GM18520 (cell line): ENCODE results near the gene FAU.

ENCODE experiments used
- ATAC-seq: cut with Tn5 transposase; IDR thresholded peaks from one replicate; pipeline ENCODE4 v1.9.1; 2021; ENCODE audit not compliant: unreplicated experiment

FAU gene

GRCh38 chr11:65136515-65137096 lies 14.7 kb upstream of the FAU start:
- ATAC-seq = no peak

- ATAC-seq = no peak
Observed at GRCh38 chr11:65135633-65136145, 13.8 kb upstream of the FAU start.

GRCh38 chr11:65134952-65135632 lies 13.2 kb upstream of the FAU start:
- ATAC-seq = peak; percentile 67

DNA sequence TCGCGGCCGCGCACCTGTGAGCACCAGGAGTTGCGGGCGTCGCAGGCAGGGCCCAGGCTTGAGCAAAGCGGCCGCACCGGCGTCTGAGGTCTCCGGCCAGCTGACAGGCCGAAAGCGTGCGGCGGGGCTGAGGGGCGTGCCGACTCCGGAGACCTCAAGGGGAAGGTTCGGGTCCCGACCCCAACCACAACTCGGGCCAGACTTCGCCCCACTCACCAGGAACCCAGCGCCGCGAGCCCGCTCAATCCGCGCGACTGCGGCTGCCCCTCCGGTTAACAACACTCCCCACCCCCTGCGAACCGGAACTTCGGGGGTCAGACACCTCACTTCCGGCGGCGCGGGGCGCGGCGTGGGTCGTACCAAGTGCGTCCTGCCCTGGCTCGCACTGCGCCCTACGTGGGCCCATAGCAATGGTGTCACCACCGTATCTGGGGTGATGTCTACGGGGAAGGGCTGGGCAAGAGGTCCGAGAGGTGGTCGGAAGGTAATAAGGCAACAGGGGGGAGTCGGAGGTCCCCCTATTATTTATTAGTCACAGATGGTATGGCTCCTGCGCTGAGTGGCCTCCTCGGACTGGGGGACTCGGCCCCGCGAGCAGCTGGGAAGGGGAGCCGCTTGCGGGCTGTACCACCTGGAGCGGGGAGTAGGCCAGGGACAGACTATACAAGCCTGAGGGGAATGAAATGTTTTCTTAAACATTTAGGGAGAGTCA lies 12.5 kb upstream of the FAU start, which contains the start of gene SYVN1:
Gene SYVN1 (minus strand): TSS at position 280 of the 712 bp plus-strand sequence. CDS start 918 bp downstream, outside the sequence.
- ATAC-seq = peak; percentile 39

DNA sequence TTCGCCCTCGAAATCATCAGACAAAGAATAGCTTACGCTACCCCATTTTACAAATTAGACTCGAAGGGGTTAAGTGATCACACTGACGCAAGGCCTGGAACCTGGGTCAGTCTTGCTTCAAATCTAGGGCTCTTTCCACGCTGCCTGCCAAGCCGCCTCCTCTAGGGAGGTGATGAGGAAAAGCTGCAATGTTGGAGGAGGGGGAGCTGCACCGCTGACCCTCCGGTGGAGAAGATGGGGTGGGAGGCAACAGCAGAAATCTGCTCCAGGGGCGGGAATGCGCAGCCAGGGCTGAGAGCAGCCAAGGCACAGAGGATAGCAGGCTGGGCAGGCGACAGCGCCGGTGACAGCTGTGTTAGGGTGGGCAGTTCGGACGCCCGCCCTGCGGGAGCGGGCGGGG lies 11.8 kb upstream of the FAU start:
- no peak for ATAC-seq

GRCh38 chr11:65132988-65133700 lies 11.2 kb upstream of the FAU start:
- no peak for ATAC-seq

GRCh38 chr11:65132238-65132987 lies 10.5 kb upstream of the FAU start:
- no peak for ATAC-seq

GRCh38 chr11:65131895-65132237 lies 9.9 kb upstream of the FAU start:
- no peak for ATAC-seq

DNA sequence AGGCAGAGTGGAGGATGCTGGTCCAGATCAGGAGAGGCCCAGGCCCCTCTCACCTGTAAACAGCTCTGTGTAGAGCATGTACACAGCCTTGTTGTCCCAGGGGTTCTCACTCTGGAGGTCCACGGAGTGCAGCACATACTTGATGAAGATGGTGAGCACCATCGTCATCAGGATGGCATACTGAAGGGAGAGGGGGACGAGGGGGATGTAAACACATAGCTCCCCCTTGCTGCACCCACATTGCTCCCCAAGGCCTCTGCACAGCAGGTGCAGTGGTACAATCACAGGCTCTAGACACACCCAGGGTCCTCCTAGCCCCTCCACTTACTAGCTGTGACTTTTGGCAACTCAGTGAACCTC lies 9.5 kb upstream of the FAU start:
- ATAC-seq = no peak

- no peak for ATAC-seq
Observed at GRCh38 chr11:65130631-65131416, 8.9 kb upstream of the FAU start.

GRCh38 chr11:65129649-65130441 lies 7.9 kb upstream of the FAU start:
- ATAC-seq = no peak

DNA sequence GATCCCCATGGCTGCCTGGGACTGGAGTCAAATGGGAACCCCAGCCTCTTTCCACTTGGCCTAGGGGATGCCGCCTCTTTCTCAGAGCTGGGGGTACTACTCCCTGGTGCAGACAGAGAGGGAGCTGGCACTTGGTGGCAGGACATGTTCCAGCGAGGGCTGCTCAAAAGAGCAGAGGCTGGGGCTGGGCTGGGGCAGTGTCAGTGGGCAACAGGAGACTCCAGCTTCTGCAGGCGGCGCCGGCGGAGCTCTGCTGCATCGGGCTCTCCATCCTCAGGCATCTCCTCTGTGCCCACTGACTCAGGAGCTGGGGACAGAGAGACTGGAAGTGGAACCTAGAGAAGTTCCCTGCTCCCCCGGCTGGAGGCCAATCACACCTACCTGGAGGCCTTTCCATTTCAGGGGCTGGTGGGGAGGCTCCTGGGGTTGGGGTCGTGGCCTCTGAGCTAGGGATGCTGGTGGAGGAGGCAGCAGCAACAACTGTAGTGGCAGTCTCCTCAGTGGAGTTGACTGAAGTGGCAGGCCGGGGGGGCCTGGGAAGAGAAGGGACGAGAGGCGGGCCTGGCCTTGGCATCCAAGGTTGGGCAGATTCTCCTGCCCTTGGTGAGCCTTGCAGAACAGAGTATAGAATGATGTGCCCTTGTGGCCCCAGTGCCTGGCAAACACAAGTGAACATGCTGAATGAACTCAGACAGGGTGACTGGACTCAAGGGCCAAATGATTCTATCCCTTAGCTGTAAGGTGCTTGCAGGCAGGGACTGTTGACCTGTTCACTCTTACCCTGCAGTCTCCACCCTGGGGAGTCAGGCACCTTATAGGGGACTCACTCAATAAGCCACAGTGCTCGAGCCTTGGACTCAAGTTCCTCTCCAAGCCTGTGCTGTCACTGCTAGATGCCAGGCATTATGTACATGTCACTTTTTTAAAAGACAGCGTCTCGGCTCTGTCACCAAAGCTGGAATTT lies 6.5 kb upstream of the FAU start:
- no peak for ATAC-seq

GRCh38 chr11:65127473-65128181 lies 5.7 kb upstream of the FAU start:
- ATAC-seq = no peak

- no peak for ATAC-seq
Observed at GRCh38 chr11:65126624-65127274, 4.8 kb upstream of the FAU start.

DNA sequence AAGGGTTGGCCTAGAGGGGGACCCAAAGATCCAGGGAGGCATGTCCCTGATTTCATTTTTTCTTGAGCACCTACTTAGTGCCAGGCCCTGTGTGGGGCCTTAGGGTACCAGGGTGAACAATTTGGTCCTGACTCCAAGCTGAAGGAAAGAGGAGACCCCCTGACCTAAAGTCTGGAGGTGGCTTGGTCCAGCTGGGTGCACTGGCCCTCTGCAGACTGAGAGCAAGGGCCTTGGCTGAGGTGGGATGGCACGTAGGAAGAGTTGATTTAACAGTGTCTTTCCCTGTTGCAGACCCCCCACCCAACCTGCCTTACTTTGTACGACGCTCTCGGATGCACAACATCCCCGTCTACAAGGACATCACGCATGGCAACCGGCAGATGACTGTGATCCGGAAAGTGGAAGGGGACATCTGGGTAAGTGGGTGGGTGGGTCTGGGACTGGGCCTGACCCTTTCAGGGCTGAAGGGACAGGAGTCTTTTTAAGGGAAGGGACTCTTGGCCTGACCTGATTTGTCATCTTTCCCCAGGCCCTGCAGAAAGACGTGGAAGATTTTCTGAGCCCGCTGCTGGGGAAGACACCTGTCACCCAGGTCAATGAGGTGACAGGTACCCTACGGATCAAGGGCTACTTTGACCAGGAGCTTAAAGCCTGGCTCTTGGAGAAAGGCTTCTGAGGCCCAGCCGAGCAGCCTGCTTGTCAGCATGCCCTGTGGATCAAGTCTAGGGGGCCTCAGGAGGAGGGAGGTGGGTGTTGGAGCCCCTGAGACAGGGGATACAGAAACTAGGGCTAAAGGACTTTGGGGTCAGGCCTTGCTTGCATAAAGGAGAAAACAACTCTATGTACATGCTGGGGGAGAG lies 3.5 kb upstream of the FAU start:
- ATAC-seq = no peak
